Gastrocnemius medialis (tissue), 4 donors: Measurements from ENCODE around the gene CD72.

Experiments used
- CTCF ChIP-seq, 5 experiments: fragments of 450-650 bp in 3 of 5; fragments of 200-600 bp in 2 of 5; sonication (generic) in 2 of 5; IDR thresholded peaks in 4 of 5; conservative IDR thresholded peaks in 1 of 5; 1 replicate in 4 of 5; 2 replicates in 1 of 5; pipeline ENCODE4 v1.5.1; 2016 to 2019; ENCODE audit warnings: antibody characterized with exemption in 5 of 5, mild to moderate bottlenecking in 3 of 5, moderate library complexity in 3 of 5
- POLR2A ChIP-seq, 2 donors: fragments of 450-650 bp; IDR thresholded peaks; one replicate each; pipeline ENCODE4 v1.6.1; 2017; ENCODE audit warnings: antibody characterized with exemption in 2 of 2, mild to moderate bottlenecking in 2 of 2, moderate library complexity in 2 of 2

DNA sequence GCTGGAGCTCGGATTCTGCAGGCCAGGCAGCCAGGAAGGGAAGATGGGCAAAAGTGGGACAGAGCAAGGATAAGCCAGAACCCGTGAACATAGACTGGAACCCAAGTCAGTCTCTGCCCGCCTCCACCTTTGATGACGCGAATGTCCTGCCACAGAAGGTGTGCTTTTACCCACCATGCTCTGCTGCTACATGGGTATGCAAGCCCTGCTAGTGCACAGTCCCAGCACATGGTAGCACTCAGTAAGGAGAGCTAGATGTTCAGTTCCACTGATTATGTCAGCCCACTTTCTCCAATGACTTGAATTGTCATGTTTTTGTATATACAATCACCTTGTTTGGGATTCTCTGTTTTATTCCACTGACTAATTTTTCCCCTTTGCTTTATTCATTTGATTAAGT is 11.4 kb upstream of the CD72 start:
- no peak for TF ChIP-seq CTCF (IDR thresholded peaks at IDR 0.05 in 4 of 5, conservative IDR thresholded peaks at IDR 0.05 in 1 of 5)
- no peak for TF ChIP-seq POLR2A (IDR thresholded peaks at IDR 0.05)
